GM19238 (cell line): ENCODE data around the gene CCDC107.
A peak's percentile ranks its signal among the peaks of the same experiment; 100 is the strongest.

Experiments used
- DNase-seq: peaks from one replicate; pipeline ENCODE4 v3.0.0; 2011; ENCODE audit warnings: low spot score; ENCODE audit not compliant: insufficient read length

CCDC107 gene

GRCh38 chr9:35682520-35683315 lies 24.6 kb downstream of the CCDC107 start:
- no peak for DNase-seq

DNA sequence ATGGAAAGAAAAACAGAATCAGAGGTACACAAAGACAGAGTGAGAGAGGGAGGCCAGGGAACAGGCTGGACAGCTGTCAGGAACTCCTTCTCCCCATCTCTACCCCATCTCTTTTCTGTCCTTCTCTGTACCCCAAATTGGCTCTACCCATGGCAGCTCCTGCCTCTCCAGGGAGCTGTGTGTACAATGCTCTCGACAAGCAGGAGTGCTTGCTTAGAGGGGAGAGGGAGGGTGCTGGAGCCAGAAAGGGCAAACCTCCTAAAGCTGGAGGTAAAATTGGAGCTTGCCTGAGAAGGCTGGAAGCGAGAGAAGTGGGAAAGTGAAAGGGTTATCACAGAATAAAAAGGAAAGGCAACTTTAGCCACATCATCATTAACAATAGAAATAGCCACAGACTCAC lies 25.2 kb downstream of the CCDC107 start:
- no peak for DNase-seq

DNA sequence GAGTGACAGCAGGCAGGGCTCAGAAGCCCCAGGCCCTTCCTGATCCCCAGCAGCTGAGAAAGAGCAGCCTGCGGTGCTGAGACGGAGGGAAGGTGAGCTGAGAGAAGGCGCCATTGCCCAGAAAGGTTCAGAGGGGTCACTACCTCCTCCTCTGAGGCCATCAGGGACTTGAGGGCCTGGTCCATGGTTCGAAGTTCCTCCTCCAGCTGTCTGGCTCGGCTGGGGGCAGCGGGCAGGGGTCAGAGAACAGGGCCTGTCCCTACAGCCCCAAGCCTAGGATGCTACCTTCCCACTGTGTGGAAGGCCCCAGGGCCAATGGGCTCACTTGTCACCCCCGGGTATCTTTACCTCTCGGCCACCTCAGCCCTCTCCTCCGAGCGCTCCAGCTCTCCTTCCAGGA lies 26.8 kb downstream of the CCDC107 start:
- no peak for DNase-seq

- DNase-seq, result no peak
Observed at GRCh38 chr9:35685506-35685905, 27.4 kb downstream of the CCDC107 start.

GRCh38 chr9:35686222-35687203 lies 28.4 kb downstream of the CCDC107 start:
- DNase-seq, result no peak

DNA sequence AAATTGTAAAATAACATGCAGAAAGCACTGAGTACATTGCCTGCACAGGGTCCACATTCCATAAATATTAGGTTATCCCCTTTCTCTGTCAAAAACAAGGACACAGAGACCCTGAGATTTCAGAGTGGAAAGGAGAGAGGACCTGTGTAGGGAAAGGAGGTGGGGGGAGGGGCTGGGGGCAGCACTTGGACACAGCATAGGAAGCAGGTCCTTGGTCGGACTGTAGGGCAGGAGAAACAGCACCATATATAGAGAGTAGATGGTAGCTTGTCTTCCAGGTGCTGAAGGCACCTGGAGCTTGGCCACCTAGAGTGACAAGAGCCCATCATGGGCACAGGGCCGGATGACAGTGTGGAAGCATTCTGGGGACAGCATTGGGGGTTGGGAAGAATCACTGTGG lies 29.2 kb downstream of the CCDC107 start:
- DNase-seq, result no peak

- DNase-seq, result no peak
Observed at GRCh38 chr9:35687972-35688557, 30.0 kb downstream of the CCDC107 start.

DNA sequence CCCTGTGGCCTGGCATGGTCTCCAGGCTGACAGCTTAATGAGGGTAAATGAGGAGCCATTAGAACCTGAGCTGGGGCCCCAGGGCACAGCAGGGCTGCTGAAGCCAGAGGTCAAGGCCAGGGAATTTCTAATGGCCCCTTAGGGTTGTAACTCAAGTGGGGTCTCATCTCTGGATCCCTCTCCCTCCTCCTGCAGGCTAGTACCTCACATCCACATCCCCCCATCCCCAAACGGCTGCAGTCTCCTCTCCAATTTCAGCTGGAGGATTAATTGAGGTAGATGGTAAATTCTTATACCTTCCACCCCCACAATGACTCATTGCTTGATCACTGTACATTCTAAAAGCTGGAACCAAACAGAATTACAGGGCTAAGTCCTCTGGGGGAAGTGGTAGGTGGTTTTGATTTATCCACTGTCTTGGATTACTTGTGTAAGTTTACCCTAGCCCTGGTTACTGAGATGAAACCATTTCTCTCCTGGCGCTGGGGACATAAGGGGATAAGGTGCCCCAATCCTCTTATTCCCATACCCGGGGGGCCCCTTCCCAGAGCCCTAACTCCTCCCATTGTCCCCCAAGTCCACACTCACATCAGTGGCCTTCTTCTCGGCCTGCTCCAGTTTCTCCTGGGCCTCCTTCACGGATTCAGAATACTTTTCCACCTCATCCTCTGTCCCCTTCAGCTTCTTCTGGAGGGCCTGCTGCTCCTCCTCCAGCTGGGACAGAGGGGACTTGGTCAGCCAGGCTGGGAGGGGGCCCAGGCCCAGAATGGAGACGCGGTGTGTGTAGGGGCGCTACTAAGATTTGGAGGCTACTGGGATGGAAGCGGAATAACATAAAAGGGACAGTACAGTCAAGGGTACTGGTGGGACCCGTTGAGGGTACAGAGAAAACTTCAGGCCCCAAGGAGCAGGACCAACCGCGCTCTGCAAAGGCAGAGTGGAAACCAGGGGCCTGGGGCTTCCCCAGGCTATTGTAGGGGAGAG lies 30.8 kb downstream of the CCDC107 start:
- no peak for DNase-seq

GRCh38 chr9:35689542-35690293 lies 31.6 kb downstream of the CCDC107 start, which contains the start of gene TPM2:
Gene TPM2, minus strand, starts transcription at chr9:35689925. Its CDS starts 108 bp downstream, at chr9:35689817.
- DNase-seq, result no peak

DNA sequence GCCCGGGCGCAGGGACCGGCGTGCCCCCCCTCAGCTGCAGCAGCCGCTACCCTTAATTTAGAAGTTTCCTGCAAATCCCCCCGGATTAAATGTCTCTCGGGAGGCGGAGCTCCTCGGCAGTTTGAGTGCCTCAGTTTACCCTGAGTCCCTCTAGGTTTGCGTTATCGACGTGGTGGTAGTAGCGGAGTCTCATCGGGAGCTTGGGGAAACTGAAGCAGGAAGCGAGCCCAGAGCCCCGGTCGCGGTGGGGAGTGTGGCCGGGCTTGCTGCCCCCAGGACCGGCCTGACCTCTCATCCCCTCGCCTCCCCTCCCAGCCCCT lies 32.2 kb downstream of the CCDC107 start:
- DNase-seq, result no peak

DNA sequence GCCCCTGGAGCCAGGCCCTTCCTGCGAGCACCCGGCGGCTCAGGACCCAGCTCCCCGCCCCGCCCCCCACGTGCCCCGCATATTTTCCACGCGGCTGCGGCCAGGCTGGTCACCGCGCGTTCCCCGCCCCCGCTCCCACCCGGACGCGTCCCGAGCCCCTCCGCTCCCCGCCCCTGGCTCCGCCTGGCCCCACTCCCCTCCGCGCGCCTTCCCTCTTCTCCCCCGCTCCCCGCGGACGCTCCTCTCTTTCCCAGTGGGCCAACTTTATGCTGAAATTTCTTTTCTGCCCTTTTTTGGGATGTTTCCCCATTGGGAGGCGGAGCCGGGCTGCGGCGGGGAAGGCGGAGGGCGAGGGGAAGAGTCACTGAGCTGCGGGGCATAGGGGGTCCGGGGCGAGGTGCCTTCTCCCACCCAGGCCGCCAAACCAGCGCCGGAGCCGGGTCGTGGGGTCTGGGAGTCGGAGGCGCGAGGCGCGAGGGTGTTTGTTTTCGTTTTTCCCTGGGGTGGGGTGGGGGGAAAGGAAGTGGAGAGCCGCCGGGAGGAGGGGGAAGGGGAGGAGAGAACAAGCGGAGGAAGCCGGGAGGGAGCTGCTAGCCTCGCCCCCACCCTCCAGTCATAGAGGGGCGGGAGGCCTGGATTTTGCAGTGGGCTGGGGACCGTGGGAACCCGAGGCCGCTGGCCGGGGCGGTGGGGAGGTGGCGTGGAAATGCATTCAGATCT lies 32.7 kb downstream of the CCDC107 start:
- peak; percentile 47 for DNase-seq

DNA sequence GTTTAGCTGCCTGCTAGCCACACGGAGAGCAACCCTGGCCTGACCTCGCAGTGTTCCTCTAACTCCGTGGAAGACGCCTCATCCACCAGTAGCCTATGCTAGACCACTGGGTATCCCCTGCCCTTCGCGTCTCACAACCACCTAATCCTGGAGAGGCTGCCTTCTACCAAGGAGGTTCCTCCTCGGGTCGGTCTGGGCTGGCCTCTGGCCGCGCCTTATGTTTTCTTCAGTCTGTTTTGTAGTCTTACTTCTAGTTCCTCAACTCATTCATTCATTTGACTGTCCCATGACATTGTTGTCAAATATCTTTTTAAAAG lies 33.2 kb downstream of the CCDC107 start:
- no peak for DNase-seq

GRCh38 chr9:35691757-35692301 lies 33.7 kb downstream of the CCDC107 start:
- DNase-seq, result no peak

DNA sequence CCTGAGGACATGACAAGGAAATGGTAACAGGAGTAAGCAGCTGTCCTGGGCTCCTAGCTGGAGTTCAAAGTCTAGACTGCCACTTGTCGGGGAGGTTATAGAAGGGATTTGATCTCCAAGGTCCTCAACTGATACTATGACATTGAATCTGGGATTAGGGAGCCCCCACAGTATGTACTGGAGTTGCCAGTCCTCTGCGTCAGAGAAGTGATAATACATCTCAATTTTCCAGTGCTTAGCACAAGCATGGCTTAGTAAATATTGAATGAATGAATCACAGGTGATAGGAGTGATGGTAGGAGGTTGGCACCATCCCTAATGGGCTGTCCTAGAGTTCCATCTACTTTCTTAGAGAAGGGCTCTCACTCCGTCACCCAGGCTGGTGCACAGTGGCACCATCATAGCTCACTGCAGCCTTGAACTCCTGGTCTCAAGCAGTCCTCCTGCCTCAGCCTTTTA lies 37.9 kb downstream of the CCDC107 start:
- no peak for DNase-seq

- DNase-seq, result peak; percentile 71
Observed at GRCh38 chr9:35696520-35697215, 38.6 kb downstream of the CCDC107 start.

DNA sequence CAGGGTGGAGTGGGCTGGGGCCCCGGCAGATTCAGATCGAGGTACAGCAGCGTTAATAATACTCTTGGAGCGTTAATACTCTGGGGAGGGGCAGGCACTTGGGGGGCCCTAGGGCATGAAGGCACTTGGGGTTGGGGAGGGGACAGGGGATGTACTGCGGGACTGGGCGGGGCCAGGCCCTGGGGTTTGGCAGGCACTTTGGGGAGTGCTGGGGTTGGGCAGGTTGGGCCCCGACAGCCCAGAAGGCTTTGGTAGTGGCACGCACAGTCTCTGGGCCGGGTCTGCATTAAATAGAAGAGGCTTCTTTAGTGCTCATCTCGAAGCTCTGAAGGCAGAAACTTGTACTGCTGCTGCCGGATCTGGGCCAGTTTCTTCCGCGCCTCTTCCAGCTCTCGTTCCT lies 39.4 kb downstream of the CCDC107 start:
- DNase-seq, result no peak

DNA sequence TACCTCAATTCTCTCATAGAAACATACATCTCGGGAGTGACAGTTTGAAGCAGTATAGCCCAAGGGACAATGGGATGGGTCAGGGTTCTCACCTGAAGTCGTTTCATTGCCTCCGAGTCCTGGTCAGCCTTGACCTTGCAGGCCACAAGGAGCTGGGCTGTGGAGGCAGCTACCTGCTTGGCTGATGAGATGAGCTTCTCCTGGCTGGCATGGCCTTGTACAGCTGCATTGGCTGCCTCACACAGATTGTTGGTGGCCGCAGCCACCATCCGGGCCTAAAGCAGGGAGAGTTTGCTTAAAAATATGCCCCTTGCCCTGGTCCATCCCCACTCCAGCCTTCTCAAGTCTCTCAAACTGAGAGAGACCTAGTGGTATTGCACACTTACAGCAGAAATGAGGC lies 40.1 kb downstream of the CCDC107 start:
- no peak for DNase-seq

DNA sequence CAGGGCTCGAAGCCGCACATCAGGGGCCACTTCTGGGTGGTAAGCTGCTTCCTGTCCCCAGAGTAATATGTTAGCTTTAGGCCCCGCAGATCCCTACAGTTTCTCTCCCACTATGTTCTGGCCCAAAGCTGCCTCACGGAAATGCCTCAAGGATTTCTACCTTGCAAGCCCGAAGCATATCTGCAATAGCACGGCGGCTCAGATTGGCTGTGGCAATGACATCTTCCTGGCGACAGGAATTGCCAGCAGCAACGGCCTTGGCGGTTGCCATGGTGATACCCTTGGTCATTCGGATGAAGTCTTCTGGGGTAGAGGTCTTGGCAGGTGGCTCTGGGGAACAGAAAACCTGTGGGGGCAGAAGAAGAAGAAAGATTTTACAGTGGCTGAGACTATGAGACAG lies 41.9 kb downstream of the CCDC107 start:
- no peak for DNase-seq

DNA sequence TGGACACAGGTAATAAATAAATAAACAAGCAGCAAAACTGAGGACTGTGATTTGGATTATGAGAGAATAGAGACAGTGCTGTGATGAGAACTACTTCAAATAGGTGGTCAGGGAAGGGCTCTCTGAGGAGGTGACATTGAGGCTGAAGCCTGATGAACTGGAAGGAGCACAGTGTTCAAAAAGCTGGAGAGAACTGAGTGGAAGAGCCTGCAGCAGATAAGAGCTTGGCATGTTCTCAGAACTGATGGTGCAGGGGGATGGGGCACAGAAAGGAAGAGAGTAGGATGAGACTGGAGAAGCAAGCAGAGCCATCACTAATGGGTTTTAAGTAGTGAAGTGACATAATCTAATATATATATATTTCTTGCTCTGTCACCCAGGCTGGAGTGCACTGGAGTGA lies 42.9 kb downstream of the CCDC107 start:
- no peak for DNase-seq
